Muscle layer of colon (tissue), 2 donors: Measurements from ENCODE around the gene FAM114A2.
A peak's percentile ranks its signal among the peaks of the same experiment; 100 is the strongest.
"Not testable (repeated sequence)": the region's sequence is repeated elsewhere in the genome, so short reads cannot be mapped to it uniquely, and the experiment has no call there.

Experiments used
- H3K27ac ChIP-seq: one replicate; pipeline ENCODE4 v1.7.0; 2013; ENCODE audit warnings: low read depth, mild to moderate bottlenecking, low read length, moderate library complexity
- H3K27me3 ChIP-seq, 2 donors: one replicate each; pipeline ENCODE4 v1.7.0; 2013; ENCODE audit warnings: low read length in 2 of 2, mild to moderate bottlenecking in 2 of 2; ENCODE audit not compliant: insufficient read depth in 2 of 2, control insufficient read depth in 1 of 2
- H3K36me3 ChIP-seq: one replicate; pipeline ENCODE4 v1.7.0; 2013; ENCODE audit warnings: mild to moderate bottlenecking, low read length; ENCODE audit not compliant: insufficient read depth
- H3K4me1 ChIP-seq: one replicate; pipeline ENCODE4 v1.7.0; 2013; ENCODE audit warnings: mild to moderate bottlenecking, low read length; ENCODE audit not compliant: insufficient read depth
- H3K4me3 ChIP-seq, 2 donors: one replicate each; pipeline ENCODE4 v1.7.0; 2013; ENCODE audit warnings: low read length in 2 of 2, low read depth in 1 of 2, mild to moderate bottlenecking in 1 of 2, moderate library complexity in 1 of 2
- H3K9ac ChIP-seq: one replicate; pipeline ENCODE4 v1.7.0; 2013; ENCODE audit warnings: low read length
- H3K9me3 ChIP-seq: one replicate; pipeline ENCODE4 v1.7.0; 2013; ENCODE audit warnings: mild to moderate bottlenecking, low read length
- donor health status: abdominal sarcoma.
- donor health status: Adenocarcinoma of cecum.

Gene FAM114A2

GRCh38 chr5:154044581-154044980, 5.9 kb upstream of the FAM114A2 start:
- Histone ChIP-seq H3K9me3 (no peaks in the 10 kb centered on the region), H3K9ac (no peak overlapping the region), H3K4me1 (peaks cover 31% of the 10 kb centered on the region), H3K27me3 (no peaks in the 10 kb centered on the region), H3K27ac (no peak overlapping the region), H3K4me3 (no peak overlapping the region), H3K36me3 (no peaks in the 10 kb centered on the region)

DNA sequence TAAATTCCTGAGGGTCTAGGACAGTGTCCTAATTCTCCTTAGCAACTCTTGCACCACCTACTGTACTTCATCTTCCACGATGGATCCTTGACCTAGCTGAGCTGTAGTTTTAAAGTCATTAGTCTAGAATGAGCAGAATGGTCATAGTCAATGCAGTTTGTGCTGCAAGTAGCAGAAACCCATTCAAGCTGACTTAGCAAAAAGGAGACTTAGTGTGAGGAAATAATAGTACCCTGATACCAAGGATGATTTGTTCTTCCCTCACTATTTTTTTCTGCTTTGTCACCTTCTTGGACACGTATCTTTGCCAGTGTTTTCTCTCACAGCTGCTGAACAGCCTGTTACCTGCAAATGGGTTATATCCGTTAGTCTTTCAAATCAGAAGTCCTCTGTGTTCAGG, 5.4 kb upstream of the FAM114A2 start:
- Histone ChIP-seq H3K4me3 (no peak overlapping the region), H3K36me3 (no peaks in the 10 kb centered on the region), H3K27me3 (no peaks in the 10 kb centered on the region), H3K4me1 (peaks cover 29% of the 10 kb centered on the region), H3K9me3 (no peaks in the 10 kb centered on the region), H3K9ac (no peak overlapping the region), H3K27ac (no peak overlapping the region)

DNA sequence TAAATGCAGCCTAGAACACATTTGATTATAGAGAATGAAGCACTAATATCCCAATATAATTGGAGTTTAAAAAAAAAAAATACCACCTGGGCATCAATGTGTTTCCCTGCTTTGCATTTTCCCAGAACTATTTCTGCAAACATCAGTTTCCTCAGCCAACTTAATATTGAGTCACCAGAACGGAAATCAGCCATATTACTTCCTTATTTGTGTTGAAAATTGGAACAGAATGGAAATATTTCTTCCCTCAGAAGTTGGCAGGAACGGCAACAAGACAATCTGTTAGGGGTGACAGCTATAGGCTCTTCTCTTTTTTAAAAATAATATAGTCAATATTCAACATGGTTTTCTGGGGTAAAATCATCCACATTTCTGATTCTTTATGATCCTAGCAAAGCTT, 4.1 kb upstream of the FAM114A2 start:
- Histone ChIP-seq H3K9me3 (no peaks in the 10 kb centered on the region), H3K4me3 (no peak overlapping the region), H3K36me3 (no peaks in the 10 kb centered on the region), H3K27ac (no peak overlapping the region), H3K27me3 (no peaks in the 10 kb centered on the region), H3K9ac (no peak overlapping the region), H3K4me1 (peaks cover 20% of the 10 kb centered on the region)

GRCh38 chr5:154039458-154039829, 734 bp upstream of the FAM114A2 start:
- H3K9ac ChIP-seq = peak overlapping the region; percentile 91
- H3K27ac ChIP-seq = peak overlapping the region; percentile 94
- peak overlapping the region; percentile 84 to 99 for H3K4me3 ChIP-seq
- H3K4me1 ChIP-seq = peaks cover 22% of the 10 kb centered on the region
- H3K9me3 ChIP-seq = no peaks in the 10 kb centered on the region
- no peaks in the 10 kb centered on the region for H3K27me3 ChIP-seq
- no peaks in the 10 kb centered on the region for H3K36me3 ChIP-seq

DNA sequence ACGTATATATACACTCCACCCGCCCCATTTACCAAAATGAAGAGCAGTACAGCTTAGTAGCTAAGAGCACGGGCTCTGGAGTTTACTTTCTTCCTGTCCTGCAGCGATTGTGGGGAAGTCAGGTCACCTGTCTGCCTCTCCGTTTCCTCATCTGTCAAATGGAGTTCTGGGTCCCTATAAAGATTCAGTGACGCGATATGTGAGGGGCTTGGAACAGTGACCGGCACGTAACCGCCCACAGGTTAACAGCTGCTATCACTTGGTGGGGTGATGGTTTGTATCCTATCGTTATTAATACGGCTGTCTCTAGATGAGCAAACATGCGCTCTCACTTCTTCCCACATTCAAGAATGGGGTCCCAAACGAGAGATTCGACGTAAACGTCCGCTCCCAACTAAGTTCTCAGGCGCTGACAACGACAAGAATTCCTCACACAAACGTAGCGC, 426 bp downstream of the FAM114A2 start:
- H3K4me1 ChIP-seq = peaks cover 22% of the 10 kb centered on the region
- no peaks in the 10 kb centered on the region for H3K9me3 ChIP-seq
- H3K36me3 ChIP-seq = no peaks in the 10 kb centered on the region
- H3K27ac ChIP-seq = peak overlapping the region; percentile 94
- H3K9ac ChIP-seq = peak overlapping the region; percentile 91
- peak overlapping the region; percentile 84 to 99 for H3K4me3 ChIP-seq
- H3K27me3 ChIP-seq = no peaks in the 10 kb centered on the region

DNA sequence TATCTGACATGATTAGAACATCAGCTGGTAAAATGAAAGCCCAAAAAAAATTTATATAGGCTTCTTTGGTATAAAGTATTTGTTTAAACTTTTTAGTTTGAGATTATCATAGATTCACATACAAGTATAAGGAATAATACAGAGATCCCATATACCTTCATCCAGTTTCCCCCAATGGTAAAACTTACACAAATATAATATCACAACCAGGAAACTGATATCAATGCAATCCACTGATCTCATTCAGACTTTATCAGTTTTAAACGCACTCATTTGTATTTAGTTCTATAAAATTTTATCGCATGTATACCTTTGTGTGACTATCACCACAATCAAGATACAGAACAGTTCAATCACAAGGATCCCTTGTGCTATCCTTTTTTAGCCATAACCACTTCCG, 3.8 kb downstream of the FAM114A2 start:
- peaks cover 17% of the 10 kb centered on the region for H3K36me3 ChIP-seq
- H3K27me3 ChIP-seq = no peaks in the 10 kb centered on the region
- H3K4me3 ChIP-seq = no peak overlapping the region
- no peaks in the 10 kb centered on the region for H3K9me3 ChIP-seq
- peaks cover 10% of the 10 kb centered on the region for H3K4me1 ChIP-seq
- H3K9ac ChIP-seq = no peak overlapping the region
- no peak overlapping the region for H3K27ac ChIP-seq

DNA sequence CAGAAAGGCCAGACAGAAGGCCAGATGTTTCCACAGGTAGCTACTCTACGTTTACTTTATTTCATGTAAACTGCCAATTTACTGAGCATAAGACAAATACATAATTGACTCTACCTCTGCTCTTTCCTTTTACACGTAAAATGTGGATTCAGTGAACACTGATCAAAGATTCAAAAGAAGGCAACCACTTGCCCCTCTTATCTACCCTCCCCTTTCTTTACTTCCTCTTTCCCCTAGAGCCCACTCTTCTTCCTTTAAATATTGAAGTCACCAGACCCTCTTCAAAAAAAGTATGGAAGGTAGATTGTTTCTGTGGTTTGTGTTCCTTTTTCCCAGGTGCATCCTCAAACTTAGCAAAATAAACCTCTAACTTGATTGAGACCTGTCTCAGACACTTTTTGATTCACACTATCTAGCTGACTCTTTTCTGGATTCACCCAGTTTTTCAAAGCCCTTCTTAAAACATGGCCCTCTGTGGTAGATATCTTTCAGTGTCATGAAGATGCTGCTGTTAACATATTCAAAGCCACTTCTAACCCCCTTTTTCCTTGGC, 6.7 kb downstream of the FAM114A2 start:
- Histone ChIP-seq H3K9ac (no peak overlapping the region), H3K4me3 (no peak overlapping the region), H3K27ac (no peak overlapping the region), H3K4me1 (no peaks in the 10 kb centered on the region), H3K9me3 (no peaks in the 10 kb centered on the region), H3K27me3 (no peaks in the 10 kb centered on the region), H3K36me3 (peaks cover 25% of the 10 kb centered on the region)

DNA sequence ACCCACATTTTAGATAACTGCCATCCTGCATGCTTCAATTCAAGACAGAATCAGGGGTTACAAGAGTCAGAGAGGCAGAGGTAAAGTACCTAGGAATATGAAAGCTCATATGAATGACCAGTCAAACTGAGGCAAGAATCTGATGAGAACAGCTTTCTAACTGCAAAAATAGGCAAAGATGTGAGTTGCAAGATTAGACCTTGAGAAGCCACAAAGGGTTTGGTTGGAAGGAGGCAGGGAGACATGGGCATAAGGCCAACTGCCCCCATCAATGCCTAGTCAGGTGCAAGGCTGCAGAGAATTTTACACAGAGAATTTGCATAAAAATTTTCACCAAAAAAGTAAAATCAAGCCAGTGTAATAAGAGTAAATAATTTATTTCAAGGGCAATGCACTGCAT, 12.8 kb downstream of the FAM114A2 start:
- H3K36me3 ChIP-seq = peaks cover 29% of the 10 kb centered on the region
- no peak overlapping the region for H3K4me3 ChIP-seq
- no peaks in the 10 kb centered on the region for H3K4me1 ChIP-seq
- H3K27me3 ChIP-seq = no peaks in the 10 kb centered on the region
- no peak overlapping the region for H3K27ac ChIP-seq
- H3K9me3 ChIP-seq = no peaks in the 10 kb centered on the region
- no peak overlapping the region for H3K9ac ChIP-seq

DNA sequence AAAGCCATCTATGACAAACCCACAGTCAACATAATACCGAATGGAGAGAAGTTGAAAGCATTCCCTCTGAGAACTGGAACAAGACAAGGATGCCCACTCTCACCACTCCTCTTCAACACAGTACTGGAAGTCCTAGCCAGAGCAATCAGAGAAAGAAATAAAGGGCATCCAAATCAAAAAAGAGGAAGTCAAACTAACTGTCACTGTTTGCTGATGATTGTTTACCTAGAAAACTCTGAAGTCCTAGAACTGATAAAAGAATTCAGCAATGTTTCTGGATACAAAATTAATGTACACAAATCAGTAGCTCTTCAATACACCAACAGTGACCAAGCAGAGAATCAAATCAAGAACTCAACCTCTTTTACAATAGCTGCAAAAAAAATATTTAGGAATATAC, 19.8 kb downstream of the FAM114A2 start:
- not testable (repeated sequence) for H3K36me3 ChIP-seq, H3K9ac ChIP-seq, H3K27me3 ChIP-seq, H3K27ac ChIP-seq, H3K9me3 ChIP-seq, H3K4me1 ChIP-seq, H3K4me3 ChIP-seq

- Histone ChIP-seq H3K4me3 (no peak overlapping the region), H3K36me3 (no peaks in the 10 kb centered on the region), H3K4me1 (no peaks in the 10 kb centered on the region), H3K27me3 (no peaks in the 10 kb centered on the region), H3K27ac (no peak overlapping the region), H3K9ac (no peak overlapping the region), H3K9me3 (no peaks in the 10 kb centered on the region)
Observed at GRCh38 chr5:154015071-154015693, 23.5 kb downstream of the FAM114A2 start.

DNA sequence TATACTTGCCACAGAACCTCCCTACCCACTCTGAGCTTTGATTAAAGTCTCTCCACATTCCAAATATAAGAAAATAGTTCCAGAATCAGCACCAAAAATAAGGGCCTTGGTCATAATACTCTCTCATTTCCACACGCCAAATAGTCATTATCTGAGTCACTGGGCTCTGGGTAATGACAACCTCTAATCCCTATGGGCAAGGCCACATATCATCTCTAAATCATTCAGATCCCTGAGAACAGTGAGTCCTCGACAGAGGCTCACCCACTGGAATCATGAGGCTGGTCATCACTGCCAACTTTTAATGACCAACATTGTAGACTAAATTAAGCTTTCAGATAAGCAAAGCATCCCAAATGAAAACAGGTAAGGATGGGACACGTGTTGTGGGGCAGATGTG, 28.1 kb downstream of the FAM114A2 start:
- Histone ChIP-seq H3K4me1 (no peaks in the 10 kb centered on the region), H3K9me3 (no peaks in the 10 kb centered on the region), H3K9ac (no peak overlapping the region), H3K27ac (no peak overlapping the region), H3K4me3 (no peak overlapping the region), H3K27me3 (no peaks in the 10 kb centered on the region), H3K36me3 (no peaks in the 10 kb centered on the region)

GRCh38 chr5:154005648-154006047, 33.1 kb downstream of the FAM114A2 start:
- Histone ChIP-seq H3K4me3 (no peak overlapping the region), H3K4me1 (no peaks in the 10 kb centered on the region), H3K36me3 (peaks cover 3% of the 10 kb centered on the region), H3K9me3 (no peaks in the 10 kb centered on the region), H3K9ac (no peak overlapping the region), H3K27me3 (no peaks in the 10 kb centered on the region), H3K27ac (no peak overlapping the region)
